Esophagus muscularis mucosa (tissue), 3 donors: Measurements from ENCODE around the gene TRIP13.

ENCODE experiments used
- POLR2A ChIP-seq: fragments of 450-650 bp; IDR thresholded peaks from one replicate; pipeline ENCODE4 v1.6.1; 2017; ENCODE audit warnings: antibody characterized with exemption, moderate library complexity, mild to moderate bottlenecking, low read depth
- TF ChIP-seq, protein P1 (sequence below), 3 experiments: fragments of 200-600 bp in 2 of 3; fragments of 450-650 bp in 1 of 3; sonication (generic) in 2 of 3; IDR thresholded peaks; one replicate each; pipeline ENCODE4 v1.5.1; 2017 to 2019; ENCODE audit warnings: antibody characterized with exemption in 3 of 3, mild to moderate bottlenecking in 2 of 3, moderate library complexity in 1 of 3

DNA sequence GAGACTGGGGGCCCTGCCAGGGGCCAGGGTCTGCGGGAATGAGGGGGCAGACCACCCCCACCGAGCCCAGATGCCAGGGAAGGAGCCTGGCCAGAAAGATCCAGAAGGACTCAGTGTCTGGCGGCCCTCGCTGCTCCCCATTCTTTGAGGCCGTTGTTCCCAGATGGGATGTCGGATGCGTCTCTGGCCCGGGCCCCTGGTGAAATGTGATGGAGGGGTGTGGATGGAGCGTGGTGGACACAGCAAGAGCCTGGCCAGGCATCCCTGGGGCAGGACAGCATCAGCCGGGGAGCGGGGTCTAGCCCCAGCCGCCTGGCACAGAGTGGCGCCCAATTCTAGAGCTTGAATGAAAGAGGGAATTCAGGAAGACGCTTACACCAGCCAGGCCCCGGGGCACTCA, 69.7 kb downstream of the TRIP13 start:
- TF ChIP-seq, protein P1, sequence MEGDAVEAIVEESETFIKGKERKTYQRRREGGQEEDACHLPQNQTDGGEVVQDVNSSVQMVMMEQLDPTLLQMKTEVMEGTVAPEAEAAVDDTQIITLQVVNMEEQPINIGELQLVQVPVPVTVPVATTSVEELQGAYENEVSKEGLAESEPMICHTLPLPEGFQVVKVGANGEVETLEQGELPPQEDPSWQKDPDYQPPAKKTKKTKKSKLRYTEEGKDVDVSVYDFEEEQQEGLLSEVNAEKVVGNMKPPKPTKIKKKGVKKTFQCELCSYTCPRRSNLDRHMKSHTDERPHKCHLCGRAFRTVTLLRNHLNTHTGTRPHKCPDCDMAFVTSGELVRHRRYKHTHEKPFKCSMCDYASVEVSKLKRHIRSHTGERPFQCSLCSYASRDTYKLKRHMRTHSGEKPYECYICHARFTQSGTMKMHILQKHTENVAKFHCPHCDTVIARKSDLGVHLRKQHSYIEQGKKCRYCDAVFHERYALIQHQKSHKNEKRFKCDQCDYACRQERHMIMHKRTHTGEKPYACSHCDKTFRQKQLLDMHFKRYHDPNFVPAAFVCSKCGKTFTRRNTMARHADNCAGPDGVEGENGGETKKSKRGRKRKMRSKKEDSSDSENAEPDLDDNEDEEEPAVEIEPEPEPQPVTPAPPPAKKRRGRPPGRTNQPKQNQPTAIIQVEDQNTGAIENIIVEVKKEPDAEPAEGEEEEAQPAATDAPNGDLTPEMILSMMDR (IDR thresholded peaks at IDR 0.05), result no peak
- no peak for TF ChIP-seq POLR2A
